DOHH2 (cell line): Measurements from ENCODE around the gene RPS10.

ENCODE experiments used
- CTCF ChIP-seq: fragments of 200-600 bp; sonication (generic); IDR thresholded peaks from one replicate; pipeline ENCODE4 v1.5.1; 2014; ENCODE audit warnings: antibody characterized with exemption, mild to moderate bottlenecking, low read depth, low read length; ENCODE audit not compliant: poor library complexity, severe bottlenecking
- EZH2phosphoT487 ChIP-seq: fragments of 200-600 bp; sonication (generic); IDR thresholded peaks from 2 replicates; pipeline ENCODE4 v1.6.1; 2017; ENCODE audit warnings: borderline replicate concordance, mild to moderate bottlenecking, antibody characterized with exemption, low read length, moderate library complexity, mixed read lengths

- TF ChIP-seq CTCF: no peak
- no peak for TF ChIP-seq EZH2phosphoT487
Measured at GRCh38 chr6:34463849-34464248, 38.0 kb upstream of the RPS10 start.
